Measurements from ENCODE around the gene C19orf81. TPM values are rescaled to one million over a fixed set of nuclear protein-coding genes. Genes with fewer than 3 reads are reported as not detected.

C19orf81 gene
- total and polyA plus RNA-seq, 12 donors = 2.4 to 39.6 (median 6.4) TPM; not detected in 3

DNA sequence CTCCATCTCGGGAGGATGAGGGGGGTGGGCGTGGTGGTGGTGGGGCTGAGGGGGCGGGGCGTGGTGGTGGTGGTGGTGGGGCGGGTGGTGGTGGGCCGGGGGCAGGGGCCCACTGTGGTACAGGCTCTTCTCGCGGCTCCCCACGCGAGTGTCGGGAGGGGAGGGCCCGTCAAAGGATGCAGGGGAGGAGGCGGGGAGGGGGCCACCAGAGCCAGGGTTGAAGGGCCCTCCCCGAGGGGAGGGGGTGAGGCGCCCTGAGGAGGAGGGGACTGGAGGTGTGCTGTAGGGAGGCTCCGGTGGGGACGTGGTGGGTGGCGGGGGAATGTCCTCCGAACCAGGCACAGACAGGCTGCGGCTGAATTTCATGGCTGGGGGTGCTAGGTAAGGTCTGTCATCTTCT lies 19.6 kb downstream of the C19orf81 start:
- WGBS, 4 donors = 46 to 72% (median 50%) methylated on average over 6 to 20 of the region's 20 CpGs
- no peak for TF ChIP-seq POLR2A (IDR thresholded peaks at IDR 0.05)
- TF ChIP-seq, protein P1, sequence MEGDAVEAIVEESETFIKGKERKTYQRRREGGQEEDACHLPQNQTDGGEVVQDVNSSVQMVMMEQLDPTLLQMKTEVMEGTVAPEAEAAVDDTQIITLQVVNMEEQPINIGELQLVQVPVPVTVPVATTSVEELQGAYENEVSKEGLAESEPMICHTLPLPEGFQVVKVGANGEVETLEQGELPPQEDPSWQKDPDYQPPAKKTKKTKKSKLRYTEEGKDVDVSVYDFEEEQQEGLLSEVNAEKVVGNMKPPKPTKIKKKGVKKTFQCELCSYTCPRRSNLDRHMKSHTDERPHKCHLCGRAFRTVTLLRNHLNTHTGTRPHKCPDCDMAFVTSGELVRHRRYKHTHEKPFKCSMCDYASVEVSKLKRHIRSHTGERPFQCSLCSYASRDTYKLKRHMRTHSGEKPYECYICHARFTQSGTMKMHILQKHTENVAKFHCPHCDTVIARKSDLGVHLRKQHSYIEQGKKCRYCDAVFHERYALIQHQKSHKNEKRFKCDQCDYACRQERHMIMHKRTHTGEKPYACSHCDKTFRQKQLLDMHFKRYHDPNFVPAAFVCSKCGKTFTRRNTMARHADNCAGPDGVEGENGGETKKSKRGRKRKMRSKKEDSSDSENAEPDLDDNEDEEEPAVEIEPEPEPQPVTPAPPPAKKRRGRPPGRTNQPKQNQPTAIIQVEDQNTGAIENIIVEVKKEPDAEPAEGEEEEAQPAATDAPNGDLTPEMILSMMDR (IDR thresholded peaks at IDR 0.05) = no peak
- H3K27me3 ChIP-seq = peaks cover 35% of the 10 kb centered on the region
- H3K27ac ChIP-seq = no peak overlapping the region
- DNase-seq = no peak
- H3K9me3 ChIP-seq (replicated peaks in 1 of 3) = no peaks in the 10 kb centered on the region
- H3K4me1 ChIP-seq (replicated peaks in 1 of 2) = no peaks in the 10 kb centered on the region
- intact Hi-C loops (cut with DNase I) = loop anchor here in 1 of 2 donors (5.0 kb wide), 1 partner anchor 113 kb away; no protein-coding TSS in a partner anchor
- no peaks in the 10 kb centered on the region for H3K36me3 ChIP-seq (replicated peaks in 1 of 2)
- H3K4me3 ChIP-seq = no peak overlapping the region

DNA sequence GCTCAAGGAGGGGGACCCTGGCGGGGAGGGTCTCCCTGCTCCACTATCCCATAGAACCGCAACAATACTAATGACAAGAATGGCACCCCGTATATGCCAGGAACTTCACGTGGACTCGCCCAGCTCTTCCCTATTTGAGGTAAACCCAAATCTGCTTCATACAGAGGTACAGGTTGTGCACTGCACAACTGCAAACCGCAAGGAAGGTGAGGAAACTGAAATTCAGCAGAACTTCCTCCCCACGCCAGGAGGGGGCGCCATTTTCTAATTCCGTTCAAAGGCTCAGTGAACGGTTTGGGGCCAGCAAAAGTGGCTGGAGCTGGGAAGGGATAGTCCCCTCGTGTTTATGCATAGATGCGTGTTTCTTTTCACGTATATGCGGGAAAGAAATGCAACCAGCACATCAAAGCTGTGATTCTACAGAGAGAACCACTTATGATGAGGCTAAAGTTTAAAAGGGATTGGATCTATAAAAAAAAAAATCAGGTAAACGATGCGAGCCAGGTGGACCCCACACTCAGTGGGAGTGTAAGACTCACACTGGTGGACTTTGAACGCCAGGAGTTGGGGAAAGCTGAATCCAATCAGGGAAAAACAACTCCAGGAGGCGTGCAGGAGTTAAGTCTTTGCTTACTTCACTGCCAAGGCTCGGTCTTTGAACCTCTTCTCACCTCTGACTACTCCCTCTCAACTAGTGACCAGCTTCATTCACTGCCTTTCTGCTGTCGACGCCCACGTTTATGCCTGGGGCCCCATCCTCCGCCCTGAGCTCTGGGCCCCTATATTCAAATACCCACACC lies 20.3 kb downstream of the C19orf81 start:
- intact Hi-C loops (cut with DNase I) = loop anchor here in 1 of 2 donors (5.0 kb wide), 1 partner anchor 113 kb away; no protein-coding TSS in a partner anchor
- TF ChIP-seq, protein P1 (IDR thresholded peaks at IDR 0.05) = peak; percentile 52 to 83 (median 72)
- no peak for TF ChIP-seq POLR2A (IDR thresholded peaks at IDR 0.05)
- no peak overlapping the region for H3K27ac ChIP-seq
- no peaks in the 10 kb centered on the region for H3K4me1 ChIP-seq (replicated peaks in 1 of 2)
- H3K27me3 ChIP-seq = peaks cover 35% of the 10 kb centered on the region
- peak in 5 of 7 donors; percentile 31 to 70 (median 48) for DNase-seq
- H3K36me3 ChIP-seq (replicated peaks in 1 of 2) = no peaks in the 10 kb centered on the region
- H3K9me3 ChIP-seq (replicated peaks in 1 of 3) = no peaks in the 10 kb centered on the region
- 51 to 55% (median 53%) methylated on average over 21 to 23 of the region's 23 CpGs for WGBS, 4 donors
- no peak overlapping the region for H3K4me3 ChIP-seq

DNA sequence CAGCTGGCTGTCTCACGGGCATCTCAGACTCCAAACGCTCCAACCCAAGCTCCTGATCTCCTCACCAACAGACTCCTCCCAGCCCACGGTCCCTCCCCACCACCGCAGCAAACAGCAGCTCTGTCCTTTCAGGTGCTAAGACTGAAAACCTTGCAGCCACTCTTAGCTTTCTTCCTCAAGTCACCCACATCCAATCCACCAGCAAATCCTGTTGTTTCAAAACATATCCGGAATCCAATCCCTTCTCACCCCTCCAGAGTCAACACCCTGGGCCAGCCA lies 20.8 kb downstream of the C19orf81 start:
- no peak overlapping the region for H3K4me3 ChIP-seq
- TF ChIP-seq POLR2A (IDR thresholded peaks at IDR 0.05) = no peak
- TF ChIP-seq, protein P1 (IDR thresholded peaks at IDR 0.05) = no peak
- H3K4me1 ChIP-seq (replicated peaks in 1 of 2) = no peaks in the 10 kb centered on the region
- DNase-seq = no peak
- intact Hi-C loops (cut with DNase I) = no loop called here
- no peaks in the 10 kb centered on the region for H3K36me3 ChIP-seq (replicated peaks in 1 of 2)
- peaks cover 35% of the 10 kb centered on the region for H3K27me3 ChIP-seq
- WGBS, 4 donors = 48 to 63% (median 58%) methylated on average over 5 of the region's 5 CpGs
- H3K27ac ChIP-seq = no peak overlapping the region
- H3K9me3 ChIP-seq (replicated peaks in 1 of 3) = no peaks in the 10 kb centered on the region

DNA sequence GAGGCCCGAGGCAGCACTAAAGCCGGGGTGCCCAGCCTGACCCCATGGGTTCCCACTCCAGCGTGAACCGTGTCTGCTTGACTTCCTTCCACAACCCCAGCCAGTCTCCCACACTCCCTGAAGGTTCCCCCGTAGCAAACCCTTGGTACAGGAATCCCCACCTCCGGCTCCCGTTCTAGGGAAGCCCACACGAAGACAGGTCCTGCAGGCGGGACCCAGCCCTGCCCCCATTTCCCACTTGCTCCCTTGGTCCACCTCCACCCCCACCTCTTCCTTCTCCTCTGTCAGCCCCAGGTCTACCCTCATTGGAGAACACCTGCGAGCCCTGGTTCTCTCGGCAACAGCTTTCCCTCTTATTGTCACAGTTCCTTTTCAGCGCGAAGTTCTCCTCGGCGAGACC lies 23.9 kb downstream of the C19orf81 start:
- Histone ChIP-seq H3K9me3 (replicated peaks in 1 of 3) (no peaks in the 10 kb centered on the region), H3K27ac (no peak overlapping the region), H3K4me3 (no peak overlapping the region), H3K36me3 (replicated peaks in 1 of 2) (no peaks in the 10 kb centered on the region), H3K4me1 (replicated peaks in 1 of 2) (no peaks in the 10 kb centered on the region), H3K27me3 (peaks cover 14% of the 10 kb centered on the region)
- TF ChIP-seq, protein P1 (IDR thresholded peaks at IDR 0.05) = no peak
- no peak for TF ChIP-seq POLR2A (IDR thresholded peaks at IDR 0.05)
- WGBS, 4 donors = 49 to 59% (median 54%) methylated on average over 13 to 15 of the region's 15 CpGs
- no peak for DNase-seq
- intact Hi-C loops (cut with DNase I) = no loop called here

Data from adrenal gland (tissue), 12 donors.